SU-DHL-6 (cell line): ENCODE measurements around the gene MICOS13.

Source experiments
- EZH2phosphoT487 ChIP-seq: fragments of 200-600 bp; sonication (generic), shearing (Covaris generic); conservative IDR thresholded peaks from 2 replicates; pipeline ENCODE4 v1.6.1; 2018; ENCODE audit warnings: mild to moderate bottlenecking, antibody characterized with exemption, low read length, moderate library complexity, mixed read lengths
- TF ChIP-seq, protein P1 (sequence below): fragments of 200-600 bp; sonication (generic); IDR thresholded peaks from one replicate; pipeline ENCODE4 v1.5.1; 2017; ENCODE audit warnings: antibody characterized with exemption, mild to moderate bottlenecking, low read length, moderate library complexity; ENCODE audit not compliant: insufficient read depth, poor library complexity, severe bottlenecking

DNA sequence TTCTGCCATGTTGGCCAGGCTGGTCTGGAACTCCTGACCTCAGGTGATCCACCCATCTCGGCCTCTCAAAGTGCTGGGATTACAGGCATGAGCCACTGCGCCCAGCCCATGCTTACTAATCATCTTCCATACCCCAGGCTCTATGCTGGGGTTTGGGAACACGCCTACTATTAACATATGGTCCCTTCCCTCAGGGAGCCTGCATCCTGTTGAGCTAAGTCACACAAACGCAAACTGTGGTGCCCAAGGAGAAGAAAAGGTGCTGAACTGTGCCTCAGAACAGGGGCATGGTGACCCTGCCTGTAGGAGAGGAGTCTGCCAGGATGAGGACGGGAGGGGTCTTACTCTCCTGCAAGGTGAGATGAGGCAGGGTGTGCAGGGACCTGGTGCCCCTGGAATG is 5.6 kb downstream of the MICOS13 start:
- TF ChIP-seq, protein P1, sequence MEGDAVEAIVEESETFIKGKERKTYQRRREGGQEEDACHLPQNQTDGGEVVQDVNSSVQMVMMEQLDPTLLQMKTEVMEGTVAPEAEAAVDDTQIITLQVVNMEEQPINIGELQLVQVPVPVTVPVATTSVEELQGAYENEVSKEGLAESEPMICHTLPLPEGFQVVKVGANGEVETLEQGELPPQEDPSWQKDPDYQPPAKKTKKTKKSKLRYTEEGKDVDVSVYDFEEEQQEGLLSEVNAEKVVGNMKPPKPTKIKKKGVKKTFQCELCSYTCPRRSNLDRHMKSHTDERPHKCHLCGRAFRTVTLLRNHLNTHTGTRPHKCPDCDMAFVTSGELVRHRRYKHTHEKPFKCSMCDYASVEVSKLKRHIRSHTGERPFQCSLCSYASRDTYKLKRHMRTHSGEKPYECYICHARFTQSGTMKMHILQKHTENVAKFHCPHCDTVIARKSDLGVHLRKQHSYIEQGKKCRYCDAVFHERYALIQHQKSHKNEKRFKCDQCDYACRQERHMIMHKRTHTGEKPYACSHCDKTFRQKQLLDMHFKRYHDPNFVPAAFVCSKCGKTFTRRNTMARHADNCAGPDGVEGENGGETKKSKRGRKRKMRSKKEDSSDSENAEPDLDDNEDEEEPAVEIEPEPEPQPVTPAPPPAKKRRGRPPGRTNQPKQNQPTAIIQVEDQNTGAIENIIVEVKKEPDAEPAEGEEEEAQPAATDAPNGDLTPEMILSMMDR = no peak
- TF ChIP-seq EZH2phosphoT487 = no peak
